Activated T-cell treated with anti-CD3 and anti-CD28 coated beads, Interleukin-2, amount 50 U/mL, for 4 hours (primary cell): Measurements from ENCODE around the gene GFRA4. TPM values are rescaled to one million over a fixed set of nuclear protein-coding genes. Genes with fewer than 3 reads are reported as not detected.
"Not testable (repeated sequence)": the region's sequence is repeated elsewhere in the genome, so short reads cannot be mapped to it uniquely, and the experiment has no call there.

Source experiments
- ATAC-seq, 2 donors: fragments of 200-7000 bp; cut with Tn5 transposase; one replicate each; pipeline ENCODE4 v1.10.0; 2021
- DNase-seq: peaks from one replicate; pipeline ENCODE4 v3.0.0-alpha.2; 2020
- H3K27me3 Mint-ChIP-seq: one replicate; pipeline ENCODE4 v1.8.0; 2021; ENCODE audit warnings: low read depth, mixed read lengths
- H3K36me3 Mint-ChIP-seq: one replicate; pipeline ENCODE4 v1.8.0; 2022; ENCODE audit warnings: mixed read lengths; ENCODE audit not compliant: insufficient read depth
- H3K4me1 Mint-ChIP-seq: one replicate; pipeline ENCODE4 v1.8.0; 2021; ENCODE audit warnings: low read depth, mixed read lengths
- H3K4me3 Mint-ChIP-seq: one replicate; pipeline ENCODE4 v1.8.0; 2021; ENCODE audit warnings: mild to moderate bottlenecking, moderate library complexity, mixed read lengths
- H3K9me3 Mint-ChIP-seq: one replicate; pipeline ENCODE4 v1.8.0; 2021; ENCODE audit warnings: mixed read lengths
- total RNA-seq, 3 donors: library from RNA; stranded (reverse); gene quantifications; one replicate each; pipeline ENCODE4 v1.2.1, GENCODE V29; 2021

Gene GFRA4
- total RNA-seq, 3 donors from 2014 or later, result not detected

DNA sequence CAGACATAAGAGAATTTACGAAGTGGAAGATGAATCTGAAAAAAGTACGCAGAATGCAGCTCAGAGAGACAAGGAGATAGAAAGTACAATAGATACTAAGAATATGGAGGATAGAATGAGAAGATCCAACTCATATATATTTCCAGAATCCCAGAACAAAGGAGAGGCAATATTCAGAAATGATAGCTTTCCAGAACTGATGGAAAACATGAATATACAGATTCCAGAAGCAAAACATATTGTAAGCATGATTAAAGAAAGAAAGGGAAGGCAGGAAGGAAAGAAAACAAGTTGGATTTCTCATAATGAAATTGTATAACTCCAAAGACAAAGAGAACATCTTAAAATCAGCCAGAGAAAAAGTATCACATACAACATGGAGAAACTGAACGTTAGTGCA is 22.9 kb downstream of the GFRA4 start:
- no peak overlapping the region for H3K4me3 Mint-ChIP-seq
- ATAC-seq, result no peak
- no peaks in the 10 kb centered on the region for H3K27me3 Mint-ChIP-seq
- no peaks in the 10 kb centered on the region for H3K4me1 Mint-ChIP-seq
- H3K36me3 Mint-ChIP-seq, result peaks cover 29% of the 10 kb centered on the region
- H3K9me3 Mint-ChIP-seq, result no peaks in the 10 kb centered on the region
- DNase-seq, result no peak

DNA sequence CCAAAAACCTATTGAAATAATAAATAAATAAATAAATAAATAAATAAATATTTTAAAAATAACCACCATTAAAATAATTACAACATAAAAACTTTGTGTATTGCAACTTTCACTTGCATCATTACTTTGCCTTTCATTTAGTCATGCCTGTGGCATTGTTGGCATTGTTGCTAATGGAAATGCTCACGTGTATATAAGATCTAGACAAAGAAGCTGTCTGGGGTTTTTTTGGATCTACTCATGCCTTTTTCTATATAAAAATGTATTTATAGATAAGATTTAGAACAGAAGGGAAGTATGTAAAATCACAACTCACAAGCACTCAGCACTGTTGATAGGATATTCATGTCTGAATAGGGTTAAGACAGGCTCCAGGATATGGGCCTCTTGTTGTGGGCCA is 27.9 kb downstream of the GFRA4 start:
- Mint-ChIP-seq H3K36me3 (peaks cover 15% of the 10 kb centered on the region), H3K27me3 (no peaks in the 10 kb centered on the region), H3K4me1 (no peaks in the 10 kb centered on the region), H3K4me3 (no peak overlapping the region), H3K9me3 (no peaks in the 10 kb centered on the region)
- ATAC-seq, result no peak
- no peak for DNase-seq

DNA sequence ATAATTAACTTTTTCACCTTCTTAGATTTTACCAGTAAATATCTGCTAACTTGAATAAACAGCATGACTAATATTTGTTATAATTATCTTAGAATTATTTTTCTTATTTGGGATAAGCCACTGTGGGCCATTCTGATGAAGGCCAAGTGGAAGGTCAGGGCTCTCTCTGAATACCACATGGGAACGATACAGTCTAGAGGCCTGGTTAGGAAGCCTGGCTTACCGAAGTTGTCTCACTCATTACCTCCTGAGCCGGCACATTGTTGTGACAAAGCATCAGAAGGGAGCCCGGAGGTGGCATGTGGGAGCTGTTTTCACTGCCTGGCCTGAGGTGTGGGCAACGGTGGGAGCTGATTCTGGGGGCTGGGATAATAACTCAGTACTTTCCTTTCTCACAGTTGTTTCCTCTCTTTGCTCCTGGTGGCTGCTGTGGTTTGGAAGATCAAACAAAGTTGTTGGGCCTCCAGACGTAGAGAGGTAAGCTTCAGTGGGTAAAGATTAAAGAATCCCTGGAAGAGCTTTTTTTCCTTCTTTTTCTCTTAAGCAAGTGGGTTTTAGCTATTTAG is 29.2 kb downstream of the GFRA4 start:
- ATAC-seq, result no peak
- no peaks in the 10 kb centered on the region for H3K27me3 Mint-ChIP-seq
- H3K4me1 Mint-ChIP-seq, result no peaks in the 10 kb centered on the region
- H3K9me3 Mint-ChIP-seq, result no peaks in the 10 kb centered on the region
- no peak for DNase-seq
- no peak overlapping the region for H3K4me3 Mint-ChIP-seq
- H3K36me3 Mint-ChIP-seq, result peaks cover 14% of the 10 kb centered on the region

DNA sequence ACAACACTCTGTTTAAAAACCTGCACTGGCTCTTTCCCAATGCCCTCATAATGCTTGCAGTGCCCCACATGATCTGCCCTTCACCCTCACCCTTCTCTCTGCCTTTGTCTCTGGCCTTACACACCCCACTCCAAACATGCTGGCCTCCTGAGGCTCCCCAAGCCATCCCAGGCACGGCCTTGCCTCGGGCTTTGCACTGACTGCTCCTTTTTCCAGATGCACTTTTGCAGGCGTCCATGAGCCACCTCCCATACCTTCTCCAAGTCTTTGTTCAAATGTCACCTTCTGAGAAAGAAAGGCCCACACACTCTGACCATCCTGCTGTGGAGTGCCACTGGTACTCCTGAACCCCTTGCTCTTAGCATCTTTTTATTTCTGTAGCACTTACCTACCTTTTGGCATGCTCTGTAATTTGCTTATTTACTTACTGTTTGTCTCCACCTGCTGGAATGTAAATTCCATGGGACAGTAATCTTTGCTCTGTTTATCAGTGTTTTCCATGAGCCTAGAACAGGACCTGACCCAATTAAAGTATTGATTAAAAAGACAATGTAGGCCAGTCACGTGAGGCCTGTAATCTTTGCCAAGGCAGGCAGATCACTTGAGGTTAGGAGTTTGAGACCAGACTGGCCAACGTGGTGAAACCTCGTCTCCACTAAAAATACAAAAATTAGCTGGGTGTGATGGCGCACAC is 30.7 kb downstream of the GFRA4 start:
- H3K9me3 Mint-ChIP-seq, result no peaks in the 10 kb centered on the region
- H3K36me3 Mint-ChIP-seq, result peaks cover 21% of the 10 kb centered on the region
- ATAC-seq (no peak), DNase-seq (no peak)
- no peaks in the 10 kb centered on the region for H3K4me1 Mint-ChIP-seq
- no peak overlapping the region for H3K4me3 Mint-ChIP-seq
- no peaks in the 10 kb centered on the region for H3K27me3 Mint-ChIP-seq

DNA sequence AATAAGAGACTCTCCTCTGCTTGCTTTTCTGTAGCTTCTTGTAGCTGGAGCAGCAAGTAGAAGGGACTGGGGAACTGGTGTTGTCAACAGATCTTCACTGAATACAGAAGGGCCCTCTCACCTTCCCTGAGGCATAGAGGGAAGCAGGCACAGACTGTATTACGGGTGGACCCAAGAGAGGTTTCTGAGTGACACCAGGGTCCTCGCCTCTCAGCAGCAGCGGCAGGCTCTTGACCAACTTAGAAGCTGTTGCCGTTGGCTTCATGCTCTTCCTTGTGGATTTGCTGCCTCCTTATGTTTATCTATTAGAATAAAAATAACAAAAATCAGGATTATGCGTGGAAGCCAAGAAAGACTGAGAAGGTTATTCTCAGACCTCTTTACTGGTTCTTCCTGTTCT is 31.7 kb downstream of the GFRA4 start:
- no peaks in the 10 kb centered on the region for H3K9me3 Mint-ChIP-seq
- H3K4me3 Mint-ChIP-seq, result no peak overlapping the region

DNA sequence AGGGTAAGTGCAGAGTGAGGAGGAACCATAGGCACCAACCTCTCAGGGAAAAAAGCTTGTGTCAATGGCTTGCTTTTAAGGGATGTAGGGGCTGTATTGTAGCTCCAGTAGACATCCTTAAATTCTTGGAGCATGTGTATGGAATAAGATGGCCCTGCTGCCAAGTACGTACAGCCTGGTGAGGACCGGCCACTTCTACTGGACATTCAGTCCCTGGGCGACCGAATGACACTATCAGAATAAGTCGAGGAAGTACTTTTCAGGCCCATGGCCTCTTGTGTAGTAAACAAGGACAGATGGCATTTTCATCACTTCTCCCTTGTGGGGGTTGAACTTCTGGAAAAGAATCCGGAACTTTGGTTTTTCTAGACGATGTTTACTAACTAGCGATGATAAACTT is 32.8 kb downstream of the GFRA4 start:
- Mint-ChIP-seq H3K9me3 (no peaks in the 10 kb centered on the region), H3K4me3 (no peak overlapping the region), H3K4me1 (no peaks in the 10 kb centered on the region), H3K36me3 (peaks cover 27% of the 10 kb centered on the region), H3K27me3 (no peaks in the 10 kb centered on the region)
- DNase-seq (no peak), ATAC-seq (no peak)

More for the DNA sequence above, 31.7 kb downstream of the GFRA4 start:
- DNase-seq (no peak), ATAC-seq (no peak)
- Mint-ChIP-seq H3K4me1 (no peaks in the 10 kb centered on the region), H3K27me3 (no peaks in the 10 kb centered on the region), H3K36me3 (peaks cover 27% of the 10 kb centered on the region)

DNA sequence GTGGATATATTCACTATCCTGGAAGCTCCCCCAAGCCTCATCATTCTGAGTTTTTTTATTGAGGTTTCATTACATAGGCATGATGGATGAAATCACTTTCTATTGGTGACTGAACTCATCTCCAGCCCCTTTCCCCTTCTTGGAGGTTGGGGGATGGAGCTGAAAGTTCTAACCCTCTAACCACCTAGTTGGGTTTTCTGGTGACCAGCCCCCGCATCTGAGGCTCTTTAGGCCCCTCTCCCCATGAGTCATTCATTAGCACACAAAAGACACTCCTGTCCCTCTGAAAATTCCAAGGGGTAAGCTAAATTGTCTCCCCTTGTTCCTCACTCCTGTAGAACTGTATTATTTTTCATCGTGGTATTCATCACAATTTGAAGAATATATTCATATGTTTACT is 33.3 kb downstream of the GFRA4 start:
- DNase-seq, result no peak
- no peak for ATAC-seq
- no peaks in the 10 kb centered on the region for H3K27me3 Mint-ChIP-seq
- no peaks in the 10 kb centered on the region for H3K9me3 Mint-ChIP-seq
- no peak overlapping the region for H3K4me3 Mint-ChIP-seq
- H3K36me3 Mint-ChIP-seq, result peaks cover 29% of the 10 kb centered on the region
- no peaks in the 10 kb centered on the region for H3K4me1 Mint-ChIP-seq

DNA sequence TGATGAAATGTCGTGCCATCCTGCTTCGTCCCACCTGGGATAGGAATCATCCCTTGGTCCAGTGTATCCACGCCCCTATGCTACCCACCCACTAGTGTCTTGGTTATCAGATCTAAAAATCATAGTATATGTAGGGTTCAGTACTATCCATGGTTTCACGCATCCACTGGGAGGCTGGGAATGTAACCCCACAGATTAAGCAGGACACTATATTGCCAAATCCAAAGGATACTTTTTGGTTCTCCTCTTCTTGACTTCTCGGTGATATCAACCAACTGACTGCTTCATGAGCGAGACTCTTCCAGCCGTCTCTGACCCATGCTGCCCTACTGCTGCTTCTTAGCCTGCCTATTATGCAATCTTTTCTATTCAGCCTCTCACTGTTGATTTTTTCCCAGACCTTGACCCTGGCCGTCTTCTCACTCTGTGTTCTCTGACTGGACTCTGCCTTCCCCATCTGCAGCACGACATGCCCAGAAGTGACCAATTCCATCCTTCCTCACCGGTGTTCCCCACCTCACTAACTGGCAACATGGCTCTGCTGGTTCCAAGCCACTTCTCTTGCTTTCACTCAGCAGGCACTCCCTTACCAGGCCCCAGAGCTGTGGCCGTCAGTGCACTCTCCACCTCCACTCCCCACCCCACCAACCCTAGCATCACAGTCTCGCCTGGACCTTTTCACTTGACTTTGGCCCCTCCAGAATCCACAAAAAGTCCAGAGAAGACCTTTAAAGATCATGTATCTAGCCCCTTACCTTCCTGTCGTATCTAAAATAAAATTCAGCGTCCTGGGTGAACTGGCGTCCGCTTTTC is 34.5 kb downstream of the GFRA4 start:
- no peak for DNase-seq
- ATAC-seq, result no peak
- no peaks in the 10 kb centered on the region for H3K9me3 Mint-ChIP-seq
- no peak overlapping the region for H3K4me3 Mint-ChIP-seq
- no peaks in the 10 kb centered on the region for H3K4me1 Mint-ChIP-seq
- H3K36me3 Mint-ChIP-seq, result peaks cover 31% of the 10 kb centered on the region
- H3K27me3 Mint-ChIP-seq, result no peaks in the 10 kb centered on the region

DNA sequence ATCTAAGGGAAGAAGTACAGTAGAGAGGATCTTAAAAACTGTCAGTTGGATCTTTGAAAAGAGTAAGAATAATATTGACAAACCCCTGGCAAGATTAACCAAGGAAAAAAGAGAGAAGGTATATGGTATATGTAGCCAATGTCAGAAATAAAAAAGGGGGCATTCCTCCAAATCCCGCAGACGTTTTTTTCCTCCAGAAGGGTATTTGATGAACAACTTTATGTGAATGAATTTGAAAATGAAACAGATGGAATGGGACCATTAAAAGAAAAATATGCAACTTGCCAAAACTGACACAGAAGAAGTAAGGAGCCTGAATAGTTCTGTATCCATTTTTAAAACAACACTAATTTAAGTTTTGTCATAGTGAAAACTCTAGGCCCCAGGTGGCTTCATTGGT is 35.7 kb downstream of the GFRA4 start:
- no peak overlapping the region for H3K4me3 Mint-ChIP-seq
- DNase-seq, result no peak
- no peak for ATAC-seq
- no peaks in the 10 kb centered on the region for H3K9me3 Mint-ChIP-seq
- no peaks in the 10 kb centered on the region for H3K4me1 Mint-ChIP-seq
- H3K27me3 Mint-ChIP-seq, result no peaks in the 10 kb centered on the region
- H3K36me3 Mint-ChIP-seq, result peaks cover 31% of the 10 kb centered on the region

DNA sequence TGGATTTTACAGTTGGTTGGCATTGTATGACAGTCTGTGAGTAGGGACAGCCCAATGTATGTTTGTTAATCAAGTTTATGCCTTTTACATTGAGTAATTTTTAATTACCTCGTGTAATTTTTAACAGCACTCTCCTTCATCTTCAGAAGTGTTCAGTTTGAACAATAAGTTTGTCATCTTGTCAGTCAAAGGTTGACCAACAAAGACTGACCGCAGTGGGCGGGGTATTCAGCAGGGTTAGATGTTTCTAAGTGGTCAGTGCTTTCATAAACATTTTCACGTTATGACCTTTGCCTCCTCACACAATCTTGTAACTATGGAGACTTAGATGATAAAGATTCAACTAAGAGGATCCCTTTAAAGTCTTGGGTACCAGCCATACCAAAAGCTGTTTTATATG is 40.8 kb downstream of the GFRA4 start:
- DNase-seq (no peak), ATAC-seq (no peak)
- H3K27me3 Mint-ChIP-seq, result no peaks in the 10 kb centered on the region
- H3K9me3 Mint-ChIP-seq, result no peaks in the 10 kb centered on the region
- no peaks in the 10 kb centered on the region for H3K4me1 Mint-ChIP-seq
- H3K4me3 Mint-ChIP-seq, result no peak overlapping the region
- peaks cover 25% of the 10 kb centered on the region for H3K36me3 Mint-ChIP-seq

DNA sequence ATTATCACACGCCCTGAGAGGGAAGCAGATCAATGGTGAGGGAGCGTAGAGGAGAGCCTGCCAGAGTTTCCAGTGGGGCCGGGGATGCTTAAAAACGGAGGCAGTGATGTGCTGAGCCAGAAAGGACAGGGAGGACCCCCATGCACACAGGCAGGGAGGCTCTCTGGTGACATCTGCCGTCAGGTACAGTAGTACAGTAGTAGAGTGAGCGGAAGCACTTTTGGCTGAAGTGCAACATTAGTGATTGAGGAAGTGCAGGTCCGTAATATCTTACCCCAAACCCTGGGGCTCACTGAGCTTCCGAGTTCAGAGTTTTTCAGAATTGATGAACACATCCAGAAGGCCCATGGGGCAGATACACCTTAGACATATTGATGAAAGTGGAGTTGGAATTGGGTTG is 42.1 kb downstream of the GFRA4 start:
- Mint-ChIP-seq H3K4me1 (no peaks in the 10 kb centered on the region), H3K4me3 (no peak overlapping the region), H3K36me3 (peaks cover 25% of the 10 kb centered on the region), H3K9me3 (no peaks in the 10 kb centered on the region), H3K27me3 (no peaks in the 10 kb centered on the region)
- ATAC-seq (no peak), DNase-seq (no peak)

DNA sequence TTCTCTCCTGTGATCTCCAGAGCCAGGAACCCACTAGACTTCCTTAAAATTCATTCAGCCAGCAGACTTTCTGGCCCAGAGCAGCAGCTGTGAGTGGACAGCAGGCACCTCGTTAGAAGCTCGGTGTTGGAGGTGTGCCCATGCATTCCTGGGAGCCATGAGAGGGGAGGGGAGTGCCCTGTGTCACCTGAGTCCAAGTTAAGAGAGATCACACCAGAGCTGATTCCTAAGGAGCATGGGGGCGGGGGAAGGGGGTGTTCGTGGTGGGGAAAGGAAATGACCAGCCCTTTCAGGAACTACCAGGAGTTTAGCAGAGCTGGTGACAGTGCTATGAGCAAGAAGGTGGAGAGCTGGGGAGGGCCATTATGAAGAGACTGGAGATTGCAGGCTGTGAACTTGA is 46.9 kb downstream of the GFRA4 start:
- Mint-ChIP-seq H3K27me3 (no peaks in the 10 kb centered on the region), H3K9me3 (no peaks in the 10 kb centered on the region), H3K4me1 (no peaks in the 10 kb centered on the region), H3K36me3 (peaks cover 19% of the 10 kb centered on the region), H3K4me3 (no peak overlapping the region)
- DNase-seq (no peak), ATAC-seq (no peak)

DNA sequence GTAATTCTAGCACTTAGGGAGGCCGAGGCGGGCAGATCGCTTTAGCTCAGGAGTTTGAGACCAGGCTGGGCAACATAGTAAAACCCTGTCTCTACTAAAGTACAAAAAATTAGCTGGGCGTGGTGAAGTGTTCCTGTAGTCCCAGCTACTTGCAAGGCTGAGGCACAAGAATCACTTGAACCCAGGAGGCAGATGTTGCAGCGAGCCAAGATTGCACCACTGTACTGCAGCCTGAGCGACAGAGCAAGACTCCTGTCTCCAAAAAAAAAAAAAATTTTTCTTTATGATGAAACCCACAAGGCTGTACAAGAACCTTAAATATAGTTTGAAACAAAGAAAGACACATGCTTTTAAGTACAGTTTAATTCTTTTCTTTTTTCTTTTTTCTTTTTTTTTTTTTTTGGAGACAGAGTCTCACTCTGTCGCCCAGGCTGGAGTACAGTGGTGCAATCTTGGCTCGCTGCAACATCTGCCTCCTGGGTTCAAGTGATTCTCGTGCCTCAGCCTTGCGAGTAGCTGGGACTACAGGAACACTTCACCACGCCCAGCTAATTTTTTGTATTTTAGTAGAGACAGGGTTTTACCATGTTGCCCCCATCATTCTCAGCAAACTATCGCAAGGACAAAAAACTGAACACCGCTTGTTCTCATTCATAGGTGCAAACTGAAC is 47.9 kb downstream of the GFRA4 start:
- not testable (repeated sequence) for ATAC-seq, H3K4me1 Mint-ChIP-seq, H3K9me3 Mint-ChIP-seq, H3K27me3 Mint-ChIP-seq, H3K4me3 Mint-ChIP-seq, DNase-seq
- peaks cover 16% of the 10 kb centered on the region for H3K36me3 Mint-ChIP-seq

DNA sequence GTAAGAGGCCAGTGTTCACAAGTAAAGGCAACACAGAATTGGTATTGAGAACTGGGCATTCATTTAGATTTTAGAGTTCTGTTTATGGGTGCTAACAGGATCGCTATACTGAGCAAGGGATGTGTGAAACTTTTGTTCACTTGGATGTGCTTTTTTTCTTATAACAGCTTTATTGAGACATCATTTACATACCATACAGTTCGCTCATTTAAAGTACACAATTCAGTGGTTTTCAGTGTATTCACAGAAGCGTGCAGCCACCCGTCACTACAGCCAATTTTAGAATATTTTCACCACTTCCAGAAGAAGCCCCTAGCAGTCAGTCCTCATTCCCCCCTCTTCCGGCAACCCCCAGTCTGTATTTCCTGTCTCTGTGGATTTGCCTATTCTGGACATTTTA is 48.7 kb downstream of the GFRA4 start:
- Mint-ChIP-seq H3K36me3 (peaks cover 16% of the 10 kb centered on the region), H3K4me3 (no peak overlapping the region), H3K27me3 (no peaks in the 10 kb centered on the region), H3K9me3 (no peaks in the 10 kb centered on the region), H3K4me1 (no peaks in the 10 kb centered on the region)
- DNase-seq (no peak), ATAC-seq (no peak)
